C4-2B (cell line): ENCODE results near the gene PIP5KL1.

Experiments used
- H3K27ac ChIP-seq: fragments of 450-650 bp; 2 replicates; pipeline ENCODE4 v1.5.1; 2017
- ZFX ChIP-seq: fragments of 450-650 bp; IDR thresholded peaks from 2 replicates; pipeline ENCODE4 v1.6.1; 2017
- TF ChIP-seq, protein P1 (sequence below): fragments of 450-650 bp; conservative IDR thresholded peaks from 2 replicates; pipeline ENCODE4 v1.5.1; 2017; ENCODE audit warnings: mild to moderate bottlenecking

PIP5KL1 gene

GRCh38 chr9:127926906-127927200 lies 3.7 kb downstream of the PIP5KL1 start:
- no peak overlapping the region for H3K27ac ChIP-seq
- TF ChIP-seq, protein P1, sequence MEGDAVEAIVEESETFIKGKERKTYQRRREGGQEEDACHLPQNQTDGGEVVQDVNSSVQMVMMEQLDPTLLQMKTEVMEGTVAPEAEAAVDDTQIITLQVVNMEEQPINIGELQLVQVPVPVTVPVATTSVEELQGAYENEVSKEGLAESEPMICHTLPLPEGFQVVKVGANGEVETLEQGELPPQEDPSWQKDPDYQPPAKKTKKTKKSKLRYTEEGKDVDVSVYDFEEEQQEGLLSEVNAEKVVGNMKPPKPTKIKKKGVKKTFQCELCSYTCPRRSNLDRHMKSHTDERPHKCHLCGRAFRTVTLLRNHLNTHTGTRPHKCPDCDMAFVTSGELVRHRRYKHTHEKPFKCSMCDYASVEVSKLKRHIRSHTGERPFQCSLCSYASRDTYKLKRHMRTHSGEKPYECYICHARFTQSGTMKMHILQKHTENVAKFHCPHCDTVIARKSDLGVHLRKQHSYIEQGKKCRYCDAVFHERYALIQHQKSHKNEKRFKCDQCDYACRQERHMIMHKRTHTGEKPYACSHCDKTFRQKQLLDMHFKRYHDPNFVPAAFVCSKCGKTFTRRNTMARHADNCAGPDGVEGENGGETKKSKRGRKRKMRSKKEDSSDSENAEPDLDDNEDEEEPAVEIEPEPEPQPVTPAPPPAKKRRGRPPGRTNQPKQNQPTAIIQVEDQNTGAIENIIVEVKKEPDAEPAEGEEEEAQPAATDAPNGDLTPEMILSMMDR = no peak
- TF ChIP-seq ZFX = no peak

DNA sequence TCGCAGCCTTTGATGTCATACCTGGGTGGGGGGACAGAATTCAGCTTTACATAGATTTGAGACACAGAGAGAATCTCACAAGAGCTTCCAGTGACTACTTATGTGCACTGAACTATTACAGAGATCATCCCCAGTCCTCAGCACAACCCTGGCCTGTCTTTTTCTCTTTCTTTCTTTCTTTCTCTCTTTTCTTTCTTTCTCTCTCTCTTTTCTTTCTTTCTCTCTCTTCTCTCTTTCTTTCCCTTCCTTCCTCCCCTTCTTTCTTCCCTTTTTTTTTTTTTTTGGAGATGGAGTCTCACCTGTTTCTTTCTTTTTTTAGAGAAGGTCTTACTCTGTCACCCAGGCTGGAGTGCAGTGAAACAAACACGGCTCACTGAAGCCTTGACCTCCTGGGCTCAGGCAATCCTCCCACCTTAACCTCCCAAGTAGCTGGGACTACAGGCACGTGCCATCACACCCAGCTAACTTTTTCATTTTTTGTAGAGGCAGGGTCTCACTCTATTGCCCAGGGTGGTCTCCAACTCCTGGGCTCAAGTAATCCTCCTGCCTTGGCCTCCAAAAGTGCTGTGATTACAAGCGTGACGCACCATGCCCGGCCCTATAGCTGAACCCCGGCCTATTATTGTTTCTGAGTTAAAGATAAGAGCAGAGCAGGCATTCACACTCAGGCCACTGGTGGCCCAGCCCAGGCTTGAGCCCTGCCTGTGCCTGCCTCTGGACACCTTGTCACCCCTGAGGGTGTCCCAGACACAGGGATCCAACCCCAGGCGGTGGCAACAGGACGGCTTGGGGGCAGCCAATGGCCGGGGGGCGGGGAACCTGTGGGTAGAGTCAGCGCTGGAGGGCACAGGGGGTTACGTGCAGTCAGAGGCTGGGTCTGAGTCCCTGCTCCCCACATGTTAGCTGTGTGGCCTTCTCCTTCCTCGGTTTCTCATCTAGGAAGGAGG lies 4.3 kb downstream of the PIP5KL1 start:
- TF ChIP-seq, protein P1 = no peak
- TF ChIP-seq ZFX = no peak
- H3K27ac ChIP-seq = no peak overlapping the region

DNA sequence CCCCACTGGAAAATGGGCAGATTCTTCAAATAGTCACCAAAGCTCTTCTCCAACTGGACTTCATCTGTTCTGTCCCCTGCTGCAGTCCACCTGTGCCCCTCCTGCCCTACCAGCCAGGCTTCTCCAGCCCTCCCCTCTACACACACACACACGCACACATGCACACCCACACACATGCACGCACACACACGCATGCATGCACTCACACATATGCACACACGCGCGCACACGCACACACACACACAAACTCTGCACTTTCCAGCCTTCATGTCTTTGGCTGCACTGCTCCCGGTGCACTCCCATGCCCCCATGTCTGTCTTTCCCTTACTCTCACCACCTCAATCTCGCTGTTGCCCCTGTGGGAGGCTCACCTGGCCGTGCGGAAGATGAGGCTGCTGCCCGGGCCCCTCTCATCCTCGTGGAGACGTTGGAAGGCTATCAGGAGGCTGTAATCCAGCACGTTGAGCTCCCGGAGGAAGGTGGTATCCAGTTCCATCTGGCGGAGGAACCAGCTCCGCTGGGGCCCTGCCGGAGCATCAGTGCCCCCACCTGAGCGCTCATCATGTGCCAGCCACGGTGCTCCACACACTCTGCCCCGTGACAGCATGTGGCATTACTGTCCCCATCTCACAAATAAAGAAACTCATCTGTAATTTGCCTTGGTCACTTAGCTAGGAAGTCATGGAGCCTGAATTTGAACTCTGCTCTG lies 5.7 kb downstream of the PIP5KL1 start:
- H3K27ac ChIP-seq = no peak overlapping the region
- no peak for TF ChIP-seq ZFX
- TF ChIP-seq, protein P1 = no peak

DNA sequence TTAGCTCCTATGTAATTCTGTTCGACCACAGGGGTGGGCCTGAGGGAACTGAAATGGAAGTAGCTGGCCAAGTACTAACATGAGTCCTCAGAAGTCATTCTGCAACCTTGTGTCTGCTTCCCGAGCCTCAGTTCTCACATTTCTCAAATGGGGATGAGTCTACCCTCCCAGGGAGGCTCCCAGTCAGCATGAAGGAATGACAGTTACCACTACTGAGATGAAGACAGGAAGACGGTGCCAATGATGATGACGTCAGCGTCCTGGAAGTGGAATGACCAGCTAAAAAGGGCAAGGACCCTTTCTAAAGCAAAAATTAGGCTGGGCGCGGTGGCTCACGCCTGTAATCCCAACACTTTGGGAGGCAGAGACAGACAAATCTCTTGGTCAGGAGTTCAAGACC lies 6.8 kb downstream of the PIP5KL1 start:
- no peak overlapping the region for H3K27ac ChIP-seq

GRCh38 chr9:127923046-127923445 lies 7.5 kb downstream of the PIP5KL1 start:
- H3K27ac ChIP-seq = no peak overlapping the region

More for the DNA sequence above, 6.8 kb downstream of the PIP5KL1 start:
- TF ChIP-seq, protein P1 = no peak
- TF ChIP-seq ZFX = no peak

GRCh38 chr9:127921557-127922120 lies 8.9 kb downstream of the PIP5KL1 start:
- TF ChIP-seq, protein P1 = peak; percentile 97
- TF ChIP-seq ZFX = no peak
- no peak overlapping the region for H3K27ac ChIP-seq

More at GRCh38 chr9:127923046-127923445, 7.5 kb downstream of the PIP5KL1 start:
- TF ChIP-seq, protein P1 = no peak
- TF ChIP-seq ZFX = no peak

DNA sequence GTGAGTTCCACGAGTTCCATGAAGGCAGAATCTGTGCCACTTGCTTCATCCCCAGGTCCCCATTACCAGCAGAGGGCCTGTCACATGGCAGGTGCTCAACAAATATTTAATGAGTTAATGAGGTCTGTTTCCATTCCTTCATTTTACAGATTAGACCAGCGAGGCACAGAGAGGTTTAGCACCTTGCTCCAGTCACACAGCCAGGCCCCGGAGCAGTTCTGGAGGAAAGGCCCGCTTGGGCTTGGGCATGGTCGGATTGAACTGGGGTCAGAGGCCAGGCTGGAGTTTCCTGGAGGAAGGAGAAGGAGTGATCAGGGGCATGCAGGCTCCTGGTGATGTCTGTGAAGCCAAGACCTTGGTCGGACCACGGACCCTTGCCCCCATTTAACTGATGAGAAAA lies 9.8 kb downstream of the PIP5KL1 start:
- TF ChIP-seq, protein P1 = no peak
- TF ChIP-seq ZFX = no peak
- no peak overlapping the region for H3K27ac ChIP-seq
